Hepatocyte (in vitro differentiated cells): Measurements from ENCODE around the gene STX3. TPM values are rescaled to one million over a fixed set of nuclear protein-coding genes. Genes with fewer than 3 reads are reported as not detected.

ENCODE experiments used
- DNase-seq: peaks from one replicate; pipeline ENCODE4 v3.0.0-alpha.2; 2016; ENCODE audit warnings: low spot score
- H2AFZ ChIP-seq: fragments of 200-600 bp; sonication (generic); 2 replicates; pipeline ENCODE4 v1.6.0; 2016; ENCODE audit warnings: antibody characterized with exemption, mild to moderate bottlenecking
- H3K27ac ChIP-seq: fragments of 200-600 bp; sonication (generic); 2 replicates; pipeline ENCODE4 v1.5.1; 2016; ENCODE audit warnings: mild to moderate bottlenecking
- H3K27me3 ChIP-seq: fragments of 200-600 bp; sonication (generic); 2 replicates; pipeline ENCODE4 v1.6.1; 2016
- H3K36me3 ChIP-seq: fragments of 200-600 bp; sonication (generic); replicated peaks from 2 replicates; pipeline ENCODE4 v1.5.1; 2016; ENCODE audit warnings: low read depth; ENCODE audit not compliant: insufficient read depth
- H3K4me1 ChIP-seq: fragments of 200-600 bp; sonication (generic); 2 replicates; pipeline ENCODE4 v1.5.1; 2016; ENCODE audit warnings: mild to moderate bottlenecking, moderate library complexity; ENCODE audit not compliant: insufficient read depth
- H3K4me2 ChIP-seq: fragments of 200-600 bp; sonication (generic); 2 replicates; pipeline ENCODE4 v1.6.0; 2016
- H3K4me3 ChIP-seq: fragments of 200-600 bp; sonication (generic); 2 replicates; pipeline ENCODE4 v1.5.1; 2016; ENCODE audit warnings: mild to moderate bottlenecking
- H3K79me2 ChIP-seq: fragments of 200-600 bp; sonication (generic); 2 replicates; pipeline ENCODE4 v1.6.0; 2017; ENCODE audit warnings: mild to moderate bottlenecking
- H3K9me2 ChIP-seq: fragments of 200-600 bp; sonication (generic); replicated peaks from 2 replicates; pipeline ENCODE4 v1.6.0; 2017; ENCODE audit warnings: mild to moderate bottlenecking; ENCODE audit not compliant: insufficient read depth
- H3K9me3 ChIP-seq: fragments of 200-600 bp; sonication (generic); 2 replicates; pipeline ENCODE4 v1.5.1; 2016; ENCODE audit warnings: low read depth, mild to moderate bottlenecking
- H4K20me1 ChIP-seq: fragments of 200-600 bp; sonication (generic); 2 replicates; pipeline ENCODE4 v1.6.0; 2016; ENCODE audit warnings: mild to moderate bottlenecking; ENCODE audit not compliant: insufficient read depth, poor library complexity, severe bottlenecking
- EZH2 ChIP-seq: fragments of 200-600 bp; sonication (generic); IDR thresholded peaks from 2 replicates; pipeline ENCODE4 v1.6.1; 2016; ENCODE audit warnings: antibody characterized with exemption, mild to moderate bottlenecking, borderline replicate concordance
- EZH2phosphoT487 ChIP-seq: fragments of 200-600 bp; sonication (generic); IDR thresholded peaks from one replicate; pipeline ENCODE4 v1.6.1; 2018; ENCODE audit warnings: antibody characterized with exemption, mild to moderate bottlenecking, low read depth, moderate library complexity; ENCODE audit not compliant: unreplicated experiment, severe bottlenecking
- WGBS: methylation state at CpG from one replicate; pipeline ENCODE4 v1.1.6; 2016; ENCODE audit warnings: low lambda C conversion rate; ENCODE audit errors: missing lambda C conversion rate; 5-methylcytosine and 5-hydroxymethylcytosine counted together
- polyA plus RNA-seq: library from polyadenylated mRNA; unstranded; fragments of >200 nt; fragmentation: Nextera tagmentation; extraction: Ambion mirVana; gene quantifications from 2 replicates; pipeline ENCODE4 v1.2.1, GENCODE V29; 2016
- total RNA-seq: library from RNA; depleted of rRNA; stranded (reverse); fragments of >200 nt; gene quantifications from 2 replicates; pipeline ENCODE4 v1.2.3, GENCODE V29; 2014
- TF ChIP-seq, protein P1 (sequence below): fragments of 200-600 bp; sonication (generic); IDR thresholded peaks from 2 replicates; pipeline ENCODE4 v1.5.1; 2016; ENCODE audit warnings: antibody characterized with exemption, mild to moderate bottlenecking; ENCODE audit not compliant: poor library complexity

Gene STX3
- total and polyA plus RNA-seq, 2 experiments from 2014 or later: 73.1 to 140 TPM

DNA sequence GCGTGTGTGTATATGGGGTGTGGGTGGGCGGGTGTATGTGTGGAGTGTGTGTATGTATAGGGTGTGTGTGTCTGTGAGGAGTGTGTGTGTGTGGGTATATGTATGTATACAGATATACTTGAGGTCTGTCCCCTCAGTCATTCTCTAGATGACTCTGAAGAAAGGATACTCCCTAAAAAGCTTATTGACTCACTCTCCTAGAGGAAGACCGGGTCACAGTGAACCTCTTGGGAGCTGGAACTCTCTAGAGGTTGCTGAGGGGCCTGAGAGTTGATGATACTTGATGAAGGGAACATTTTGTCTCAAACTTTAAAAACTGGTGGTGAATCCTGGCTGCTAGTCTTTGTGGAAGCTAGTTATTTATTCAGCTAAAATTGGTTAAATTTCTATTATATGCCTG lies 15.1 kb downstream of the STX3 start:
- WGBS: 95% methylated on average over 1 of the region's 3 CpGs
- peaks cover 37% of the 10 kb centered on the region for H4K20me1 ChIP-seq
- H3K4me1 ChIP-seq: peaks cover 31% of the 10 kb centered on the region
- no peak overlapping the region for H3K4me3 ChIP-seq
- H2AFZ ChIP-seq: no peak overlapping the region
- no peaks in the 10 kb centered on the region for H3K9me3 ChIP-seq
- H3K27me3 ChIP-seq: no peaks in the 10 kb centered on the region
- no peak for DNase-seq
- H3K36me3 ChIP-seq: peaks cover 4% of the 10 kb centered on the region
- H3K4me2 ChIP-seq: no peak overlapping the region
- peaks cover 85% of the 10 kb centered on the region for H3K79me2 ChIP-seq
- H3K9me2 ChIP-seq: no peaks in the 10 kb centered on the region
- H3K27ac ChIP-seq: peak overlapping the region; percentile 62
- TF ChIP-seq EZH2phosphoT487: no peak
- TF ChIP-seq EZH2: no peak

DNA sequence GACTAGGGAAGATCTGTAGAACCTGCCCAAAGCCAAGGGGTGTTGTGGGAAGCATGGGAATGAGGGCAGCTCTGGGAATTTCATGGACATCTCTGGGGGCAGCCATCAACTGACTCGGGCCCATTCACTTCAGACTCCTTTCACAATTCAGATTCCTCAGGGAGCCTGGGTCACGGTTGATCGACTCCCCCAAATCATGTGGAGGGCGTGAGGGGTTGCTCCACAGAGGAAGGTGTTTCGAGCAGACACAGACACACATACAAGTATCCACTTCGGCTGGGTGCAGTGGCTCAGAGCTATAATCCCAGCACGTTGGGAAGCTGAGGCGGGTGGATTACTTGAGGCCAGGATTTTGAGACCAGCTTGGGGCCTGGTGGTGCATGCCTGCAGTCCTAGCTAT lies 15.7 kb downstream of the STX3 start:
- Histone ChIP-seq H3K4me3 (no peak overlapping the region), H2AFZ (no peak overlapping the region), H3K79me2 (peaks cover 80% of the 10 kb centered on the region), H3K27me3 (no peaks in the 10 kb centered on the region), H3K4me2 (no peak overlapping the region), H3K4me1 (peaks cover 33% of the 10 kb centered on the region), H3K9me3 (no peaks in the 10 kb centered on the region), H3K36me3 (peaks cover 4% of the 10 kb centered on the region), H4K20me1 (peaks cover 33% of the 10 kb centered on the region), H3K9me2 (no peaks in the 10 kb centered on the region), H3K27ac (peak overlapping the region; percentile 62)
- DNase-seq: no peak
- TF ChIP-seq EZH2 (no peak), EZH2phosphoT487 (no peak)
- TF ChIP-seq, protein P1, sequence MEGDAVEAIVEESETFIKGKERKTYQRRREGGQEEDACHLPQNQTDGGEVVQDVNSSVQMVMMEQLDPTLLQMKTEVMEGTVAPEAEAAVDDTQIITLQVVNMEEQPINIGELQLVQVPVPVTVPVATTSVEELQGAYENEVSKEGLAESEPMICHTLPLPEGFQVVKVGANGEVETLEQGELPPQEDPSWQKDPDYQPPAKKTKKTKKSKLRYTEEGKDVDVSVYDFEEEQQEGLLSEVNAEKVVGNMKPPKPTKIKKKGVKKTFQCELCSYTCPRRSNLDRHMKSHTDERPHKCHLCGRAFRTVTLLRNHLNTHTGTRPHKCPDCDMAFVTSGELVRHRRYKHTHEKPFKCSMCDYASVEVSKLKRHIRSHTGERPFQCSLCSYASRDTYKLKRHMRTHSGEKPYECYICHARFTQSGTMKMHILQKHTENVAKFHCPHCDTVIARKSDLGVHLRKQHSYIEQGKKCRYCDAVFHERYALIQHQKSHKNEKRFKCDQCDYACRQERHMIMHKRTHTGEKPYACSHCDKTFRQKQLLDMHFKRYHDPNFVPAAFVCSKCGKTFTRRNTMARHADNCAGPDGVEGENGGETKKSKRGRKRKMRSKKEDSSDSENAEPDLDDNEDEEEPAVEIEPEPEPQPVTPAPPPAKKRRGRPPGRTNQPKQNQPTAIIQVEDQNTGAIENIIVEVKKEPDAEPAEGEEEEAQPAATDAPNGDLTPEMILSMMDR: no peak
- WGBS: 95% methylated on average over 8 of the region's 8 CpGs

DNA sequence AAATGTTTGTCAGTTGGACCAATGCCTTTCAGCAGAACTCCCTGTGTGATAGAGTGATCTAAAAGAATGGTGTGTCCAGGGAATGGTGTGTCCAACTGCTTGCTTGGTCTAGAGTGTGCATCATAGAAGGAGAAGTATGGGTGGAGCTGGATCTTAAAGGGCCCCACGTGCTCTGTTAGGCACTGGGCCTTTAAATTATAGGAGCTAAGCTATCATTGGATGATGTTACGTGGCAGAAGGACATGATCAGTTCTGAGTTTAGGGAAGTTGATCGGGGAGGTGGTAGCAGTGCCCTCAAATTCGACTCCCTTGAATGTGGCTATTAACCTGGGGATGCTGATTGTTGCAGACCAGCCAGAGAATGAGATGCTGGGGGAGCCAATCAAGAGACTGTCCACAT lies 16.4 kb downstream of the STX3 start:
- H2AFZ ChIP-seq: no peak overlapping the region
- peak overlapping the region; percentile 94 for H3K27ac ChIP-seq
- H3K4me3 ChIP-seq: no peak overlapping the region
- H3K79me2 ChIP-seq: peaks cover 72% of the 10 kb centered on the region
- H3K27me3 ChIP-seq: no peaks in the 10 kb centered on the region
- 95% methylated on average over 4 of the region's 4 CpGs for WGBS
- no peaks in the 10 kb centered on the region for H3K9me2 ChIP-seq
- no peak for DNase-seq
- no peaks in the 10 kb centered on the region for H3K9me3 ChIP-seq
- peaks cover 28% of the 10 kb centered on the region for H4K20me1 ChIP-seq
- peaks cover 4% of the 10 kb centered on the region for H3K36me3 ChIP-seq
- TF ChIP-seq, protein P1: no peak
- no peak for TF ChIP-seq EZH2
- no peak for TF ChIP-seq EZH2phosphoT487
- H3K4me2 ChIP-seq: peak overlapping the region; percentile 33
- H3K4me1 ChIP-seq: peaks cover 29% of the 10 kb centered on the region

DNA sequence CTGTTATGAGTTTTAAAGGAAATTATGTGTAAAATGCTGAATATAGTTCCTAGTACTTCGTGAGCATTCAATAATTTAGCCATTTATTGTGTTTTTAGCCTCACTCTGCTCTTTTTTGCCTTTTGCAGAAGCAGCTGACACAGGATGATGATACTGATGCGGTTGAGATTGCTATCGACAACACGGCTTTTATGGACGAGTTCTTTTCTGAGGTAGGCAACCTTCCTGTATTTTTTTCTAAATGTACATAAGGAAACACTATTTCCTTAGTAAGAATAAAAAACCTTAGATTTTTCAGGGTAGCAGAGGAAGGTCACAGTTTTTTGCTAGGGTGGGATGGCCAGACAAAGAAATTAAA lies 17.9 kb downstream of the STX3 start:
- Histone ChIP-seq H3K4me3 (no peak overlapping the region), H3K79me2 (peaks cover 71% of the 10 kb centered on the region), H3K4me1 (peaks cover 38% of the 10 kb centered on the region), H3K27me3 (no peaks in the 10 kb centered on the region), H3K9me2 (no peaks in the 10 kb centered on the region), H3K9me3 (no peaks in the 10 kb centered on the region), H3K4me2 (no peak overlapping the region), H2AFZ (no peak overlapping the region), H3K27ac (peak overlapping the region; percentile 94), H3K36me3 (peaks cover 4% of the 10 kb centered on the region), H4K20me1 (peaks cover 18% of the 10 kb centered on the region)
- DNase-seq: no peak
- 94% methylated on average over 5 of the region's 5 CpGs for WGBS
- TF ChIP-seq, protein P1: no peak
